ENCODE results near the gene TXLNA. TPM values are rescaled to one million over a fixed set of nuclear protein-coding genes. Genes with fewer than 3 reads are reported as not detected.
"Not testable (repeated sequence)": the region's sequence is repeated elsewhere in the genome, so short reads cannot be mapped to it uniquely, and the experiment has no call there.

Gene TXLNA
- 100 to 1,000 TPM in 1 of 2 donors, 10 to 100 TPM in 1; 68.4 to 102 TPM for total RNA-seq

DNA sequence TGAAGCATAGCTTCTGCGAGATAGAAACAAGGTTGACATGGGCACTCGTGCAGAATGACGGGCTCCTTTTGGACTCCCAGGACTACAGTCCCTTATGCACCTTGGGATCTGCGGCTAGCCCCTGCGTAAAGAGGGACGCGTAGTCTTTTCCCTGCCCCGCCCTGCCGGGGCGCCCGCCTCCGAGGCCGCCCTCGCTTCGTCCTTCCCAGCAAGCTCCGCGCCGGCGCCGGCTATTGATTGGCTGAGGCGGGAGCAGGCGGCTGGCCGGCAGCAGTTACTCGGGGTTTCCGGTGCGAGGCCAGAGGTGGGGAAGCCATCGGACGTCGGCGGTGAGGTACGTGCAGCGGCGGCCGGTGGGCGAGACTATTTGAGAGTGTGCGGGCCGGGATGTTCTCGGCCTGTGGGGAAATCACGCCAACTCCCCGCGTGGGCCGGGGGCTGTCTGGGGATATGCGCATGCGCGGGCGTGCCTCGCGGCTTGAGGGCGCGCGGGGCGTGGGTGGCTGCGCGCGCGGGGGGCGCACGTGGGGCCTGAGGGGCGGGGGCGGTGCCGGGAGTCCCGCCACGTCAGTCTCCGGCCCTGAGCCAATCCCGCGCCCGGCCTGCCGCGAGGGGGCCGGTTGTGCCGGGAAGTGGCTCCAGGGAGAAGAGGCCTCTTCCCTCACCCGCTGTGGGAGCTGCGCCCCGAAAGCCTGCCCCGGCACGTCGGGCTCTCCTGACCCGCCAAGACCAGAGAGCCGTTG, at the start of gene TXLNA:
TSS of gene TXLNA (plus strand) at position 233 of the 743 bp plus-strand sequence. CDS start 671 bp downstream, outside the sequence.
- Mint-ChIP-seq H3K4me3 (peak within 1 kb of the TSS; percentile 96), H3K9me3 (no peaks in the 10 kb centered on the region), H3K36me3 (ENCODE audit: low read depth) (peaks cover 58% of the 10 kb centered on the region), H3K4me1 (peaks cover 17% of the 10 kb centered on the region), H3K27ac (peak within 1 kb of the TSS; percentile 97), H3K27me3 (no peaks in the 10 kb centered on the region)
- peak; percentile 90 for ATAC-seq (replicated peaks)

DNA sequence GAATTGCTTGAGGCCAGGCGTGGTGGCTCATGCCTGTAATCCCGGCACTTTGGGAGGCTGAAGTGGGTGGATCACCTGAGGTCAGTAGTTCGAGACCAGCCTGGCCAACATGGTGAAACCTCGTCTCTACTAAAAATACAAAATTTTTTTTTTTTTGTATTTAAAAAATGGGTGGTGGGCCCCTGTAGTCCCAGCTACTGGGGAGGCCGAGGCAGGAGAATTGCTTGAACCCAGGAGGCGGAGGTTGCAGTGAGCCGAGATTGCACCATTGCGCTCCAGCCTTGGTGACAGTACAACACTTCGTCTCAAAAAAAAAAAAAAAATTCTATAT, 45.6 kb upstream of the TXLNA start:
- not testable (repeated sequence) for H3K27ac Mint-ChIP-seq; ATAC-seq (replicated peaks); H3K27me3 Mint-ChIP-seq; H3K9me3 Mint-ChIP-seq; H3K4me3 Mint-ChIP-seq
- Mint-ChIP-seq H3K36me3 (ENCODE audit: low read depth) (peaks cover 64% of the 10 kb centered on the region), H3K4me1 (peaks cover 14% of the 10 kb centered on the region)

DNA sequence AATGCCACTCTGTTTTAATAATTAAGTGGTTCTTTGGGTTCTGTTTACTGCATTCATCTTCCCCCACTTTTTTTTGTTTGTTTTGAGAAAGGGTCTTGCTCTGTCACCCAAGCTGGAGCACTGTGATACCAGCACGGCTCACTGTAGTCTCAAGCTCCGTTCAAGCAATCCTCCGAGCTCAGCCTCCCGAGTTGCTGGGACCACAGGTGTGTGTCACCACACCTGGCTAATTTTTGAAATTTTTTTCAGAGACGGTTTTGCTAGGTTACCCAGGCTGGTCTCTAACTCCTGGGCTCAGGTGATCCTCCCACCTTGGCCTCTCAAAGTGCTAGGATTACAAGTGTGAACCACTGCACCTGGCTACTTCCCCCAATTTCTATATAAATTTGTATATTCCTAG, 42.4 kb upstream of the TXLNA start:
- Mint-ChIP-seq H3K9me3 (no peaks in the 10 kb centered on the region), H3K4me3 (no peak overlapping the region), H3K4me1 (peaks cover 28% of the 10 kb centered on the region), H3K27me3 (no peaks in the 10 kb centered on the region), H3K36me3 (ENCODE audit: low read depth) (peaks cover 49% of the 10 kb centered on the region), H3K27ac (peak overlapping the region; percentile 34)
- ATAC-seq (replicated peaks), result no peak

DNA sequence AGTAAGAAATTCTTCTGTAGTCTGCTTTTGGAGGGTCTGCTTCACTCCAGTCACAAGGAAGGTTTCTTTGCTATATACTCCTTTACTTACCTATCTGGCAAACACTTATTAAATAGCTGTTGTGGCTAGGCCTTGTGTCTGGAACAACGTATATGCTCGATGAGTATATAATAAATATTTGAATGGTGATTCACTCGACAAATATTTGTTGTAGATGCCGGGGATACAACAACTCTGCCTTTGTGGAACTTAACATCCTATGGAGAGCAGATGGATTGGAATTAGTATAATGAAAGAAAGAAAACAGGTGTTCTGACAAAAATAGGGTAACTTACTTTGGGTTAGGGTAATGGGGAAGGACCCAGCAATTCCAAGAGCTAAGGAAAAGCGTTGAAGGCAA, 40.5 kb upstream of the TXLNA start:
- Mint-ChIP-seq H3K4me3 (no peak overlapping the region), H3K27ac (peak overlapping the region; percentile 34), H3K36me3 (ENCODE audit: low read depth) (peaks cover 41% of the 10 kb centered on the region), H3K9me3 (no peaks in the 10 kb centered on the region), H3K27me3 (no peaks in the 10 kb centered on the region), H3K4me1 (peaks cover 34% of the 10 kb centered on the region)
- ATAC-seq (replicated peaks), result no peak

DNA sequence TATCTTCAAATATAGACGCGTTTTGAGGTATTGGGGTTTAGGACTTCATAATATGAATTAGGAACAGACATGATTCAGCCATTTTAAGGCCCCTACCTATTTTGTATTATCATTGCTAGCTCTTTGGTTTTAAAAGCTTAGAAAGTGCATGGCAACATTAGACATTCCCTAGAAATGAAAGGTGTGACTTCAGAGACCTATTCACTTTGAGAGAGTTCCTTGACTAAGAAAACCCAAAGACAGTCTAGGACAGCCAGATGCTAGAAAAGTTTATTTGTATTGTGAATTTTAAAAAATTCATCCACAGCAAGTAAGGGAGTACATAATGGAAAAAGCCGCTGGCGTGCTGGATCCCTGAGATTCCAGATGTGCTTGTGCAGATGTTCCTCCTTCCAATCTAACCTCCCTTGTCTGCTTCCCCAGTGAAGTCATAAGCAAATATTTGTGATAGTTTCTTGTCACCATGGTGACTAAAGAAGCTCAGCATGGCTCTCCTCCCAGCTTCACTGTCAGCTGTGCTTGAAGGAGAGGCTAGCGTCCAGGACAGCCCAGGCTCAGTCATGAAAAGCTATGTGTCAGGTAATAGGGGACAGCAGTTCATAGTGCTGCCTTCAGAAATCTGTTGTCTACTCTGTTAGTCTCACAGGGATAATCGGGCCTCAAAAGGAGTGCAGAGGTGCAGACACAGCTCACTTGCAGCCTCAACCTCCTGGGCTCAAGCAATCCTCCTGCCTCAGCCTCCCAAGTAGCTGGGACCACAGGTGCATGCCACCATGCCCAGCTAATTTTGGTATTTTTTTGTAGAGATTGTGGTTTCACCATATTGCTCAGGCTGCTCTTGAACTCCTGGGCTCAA, 36.8 kb upstream of the TXLNA start:
- no peaks in the 10 kb centered on the region for H3K27me3 Mint-ChIP-seq
- peaks cover 32% of the 10 kb centered on the region for H3K4me1 Mint-ChIP-seq
- no peak for ATAC-seq (replicated peaks)
- peaks cover 29% of the 10 kb centered on the region for H3K36me3 Mint-ChIP-seq (ENCODE audit: low read depth)
- H3K4me3 Mint-ChIP-seq, result no peak overlapping the region
- H3K27ac Mint-ChIP-seq, result no peak overlapping the region
- H3K9me3 Mint-ChIP-seq, result no peaks in the 10 kb centered on the region

DNA sequence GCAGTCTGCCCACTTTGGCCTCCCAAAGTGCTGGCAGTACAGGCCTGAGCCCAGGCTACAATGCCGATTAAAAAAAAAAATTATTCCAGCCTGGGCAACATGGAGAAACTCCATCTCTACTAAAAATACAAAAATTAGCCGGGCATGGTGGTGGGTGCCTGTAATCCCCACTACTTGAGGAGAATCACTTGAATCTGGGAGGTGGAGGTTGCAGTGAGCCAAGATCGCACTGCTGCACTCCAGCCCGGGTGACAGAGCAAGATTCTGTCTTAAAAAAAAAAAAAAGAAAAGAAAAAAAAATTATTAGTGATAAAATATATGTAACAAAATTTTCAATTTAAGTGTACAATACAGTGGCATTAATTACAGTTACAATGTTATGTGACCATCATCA, 36.2 kb upstream of the TXLNA start:
- not testable (repeated sequence) for H3K9me3 Mint-ChIP-seq; H3K27ac Mint-ChIP-seq; H3K27me3 Mint-ChIP-seq; H3K4me3 Mint-ChIP-seq; ATAC-seq (replicated peaks)
- H3K4me1 Mint-ChIP-seq, result peaks cover 28% of the 10 kb centered on the region
- peaks cover 29% of the 10 kb centered on the region for H3K36me3 Mint-ChIP-seq (ENCODE audit: low read depth)

DNA sequence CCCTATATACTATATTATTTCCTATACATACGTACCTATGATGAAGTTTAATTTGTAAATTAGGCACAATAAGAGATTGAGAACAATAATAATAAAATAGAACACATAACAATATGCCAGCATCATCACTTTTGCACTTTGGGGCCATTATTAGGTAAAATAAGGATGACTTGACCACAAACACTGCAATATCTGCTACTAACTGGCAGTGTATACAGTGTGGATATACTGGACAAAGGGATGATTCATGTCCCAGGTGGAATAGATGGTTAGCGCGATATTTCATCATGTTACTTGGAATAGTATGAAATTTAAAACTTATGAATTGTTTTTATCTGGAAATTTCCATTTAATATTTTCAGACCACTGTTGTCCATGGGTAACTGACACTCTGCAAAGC, 35.4 kb upstream of the TXLNA start:
- Mint-ChIP-seq H3K4me1 (peaks cover 23% of the 10 kb centered on the region), H3K9me3 (no peaks in the 10 kb centered on the region), H3K36me3 (ENCODE audit: low read depth) (peaks cover 36% of the 10 kb centered on the region), H3K27me3 (no peaks in the 10 kb centered on the region), H3K27ac (no peak overlapping the region), H3K4me3 (peak overlapping the region; percentile 68)
- no peak for ATAC-seq (replicated peaks)

DNA sequence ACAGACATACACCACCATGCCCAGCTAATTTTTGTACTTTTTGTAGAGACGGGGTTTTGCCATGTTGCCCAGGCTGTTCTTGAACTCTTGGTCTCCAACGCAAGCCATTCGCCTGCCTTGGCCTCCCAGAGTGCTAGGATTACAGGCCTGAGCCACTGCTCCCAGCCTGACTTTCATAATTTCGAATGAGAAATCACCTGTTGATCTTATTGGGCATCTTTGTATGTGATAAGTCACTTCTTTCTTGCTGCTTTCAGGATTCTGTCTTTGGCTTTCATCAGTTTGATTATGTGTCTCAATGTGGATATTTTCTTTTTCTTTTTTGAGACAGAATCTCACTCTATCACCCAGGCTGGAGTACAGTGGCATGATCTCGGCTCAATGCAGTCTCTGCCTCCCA, 31.7 kb upstream of the TXLNA start:
- H3K27me3 Mint-ChIP-seq; ATAC-seq (replicated peaks); H3K27ac Mint-ChIP-seq; H3K4me3 Mint-ChIP-seq; H3K9me3 Mint-ChIP-seq; H3K4me1 Mint-ChIP-seq: not testable (repeated sequence)
- peaks cover 34% of the 10 kb centered on the region for H3K36me3 Mint-ChIP-seq (ENCODE audit: low read depth)

DNA sequence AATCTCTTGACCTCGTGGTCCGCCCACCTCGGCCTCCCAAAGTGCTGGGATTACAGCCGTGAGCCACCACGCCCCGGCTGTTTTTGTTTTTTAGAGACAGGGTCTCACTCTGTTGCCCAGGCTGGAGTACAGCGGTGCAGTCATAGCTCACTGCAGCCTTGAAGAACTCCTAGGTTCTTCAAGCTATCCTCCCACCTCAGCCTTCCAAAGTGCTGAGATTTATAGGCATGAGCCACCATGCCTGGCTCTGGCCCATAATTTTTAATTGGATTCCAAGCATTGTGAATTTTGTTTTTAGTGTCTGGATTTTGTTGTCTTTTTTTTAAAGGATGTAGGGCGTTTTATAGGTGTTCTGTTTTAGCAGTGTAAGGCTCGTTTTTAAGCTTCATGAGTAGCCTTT, 28.6 kb upstream of the TXLNA start:
- Mint-ChIP-seq H3K27me3 (no peaks in the 10 kb centered on the region), H3K4me1 (peaks cover under 1% of the 10 kb centered on the region), H3K9me3 (no peaks in the 10 kb centered on the region), H3K36me3 (ENCODE audit: low read depth) (peaks cover 48% of the 10 kb centered on the region), H3K27ac (peak overlapping the region; percentile 28), H3K4me3 (no peak overlapping the region)
- no peak for ATAC-seq (replicated peaks)

DNA sequence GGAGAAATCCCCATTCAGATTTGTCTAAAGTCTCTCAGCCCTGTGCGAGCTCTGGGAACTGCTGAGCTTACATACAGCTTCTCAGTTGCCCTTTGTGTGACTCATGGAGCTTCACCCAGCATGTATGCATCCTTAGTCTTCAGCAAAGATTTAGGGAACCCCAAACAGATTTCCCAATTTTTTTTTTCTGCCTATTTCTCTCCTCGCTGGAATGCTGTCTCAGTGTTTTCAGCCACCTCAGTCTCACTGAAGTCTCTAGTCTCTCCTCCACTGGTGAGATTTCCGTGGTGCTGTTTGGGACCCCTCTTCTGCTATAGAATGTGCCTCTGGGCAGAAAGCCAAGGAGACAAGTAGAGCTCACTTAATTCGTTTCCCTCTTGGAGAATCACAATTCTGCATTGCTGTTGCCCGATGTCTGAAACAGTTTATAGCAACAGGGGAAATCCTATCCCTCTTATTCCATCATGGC, 28.1 kb upstream of the TXLNA start:
- no peaks in the 10 kb centered on the region for H3K27me3 Mint-ChIP-seq
- H3K9me3 Mint-ChIP-seq, result no peaks in the 10 kb centered on the region
- H3K4me3 Mint-ChIP-seq, result no peak overlapping the region
- ATAC-seq (replicated peaks), result no peak
- peak overlapping the region; percentile 28 for H3K27ac Mint-ChIP-seq
- H3K4me1 Mint-ChIP-seq, result peaks cover 5% of the 10 kb centered on the region
- peaks cover 53% of the 10 kb centered on the region for H3K36me3 Mint-ChIP-seq (ENCODE audit: low read depth)

DNA sequence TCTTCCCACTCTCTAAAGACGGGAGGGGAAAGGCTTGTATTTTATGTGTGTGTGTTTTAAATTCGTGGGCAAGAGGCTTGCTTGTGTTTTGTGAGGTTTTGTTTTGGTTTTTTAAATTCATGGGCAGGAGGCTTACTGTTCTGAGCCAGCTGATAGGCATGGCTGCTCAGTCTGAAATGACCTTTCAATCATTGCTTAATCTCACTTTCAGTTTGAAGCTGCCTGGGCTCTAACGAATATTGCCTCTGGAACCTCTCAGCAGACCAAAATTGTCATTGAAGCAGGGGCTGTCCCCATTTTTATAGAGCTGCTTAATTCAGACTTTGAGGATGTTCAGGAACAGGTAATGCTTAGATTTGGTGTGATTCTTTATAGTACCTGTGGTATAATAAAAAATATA, 20.3 kb upstream of the TXLNA start:
- no peaks in the 10 kb centered on the region for H3K9me3 Mint-ChIP-seq
- H3K27ac Mint-ChIP-seq, result peak overlapping the region; percentile 10
- peaks cover 98% of the 10 kb centered on the region for H3K36me3 Mint-ChIP-seq (ENCODE audit: low read depth)
- peak; percentile 43 for ATAC-seq (replicated peaks)
- H3K4me3 Mint-ChIP-seq, result no peak overlapping the region
- peaks cover 5% of the 10 kb centered on the region for H3K4me1 Mint-ChIP-seq
- no peaks in the 10 kb centered on the region for H3K27me3 Mint-ChIP-seq

DNA sequence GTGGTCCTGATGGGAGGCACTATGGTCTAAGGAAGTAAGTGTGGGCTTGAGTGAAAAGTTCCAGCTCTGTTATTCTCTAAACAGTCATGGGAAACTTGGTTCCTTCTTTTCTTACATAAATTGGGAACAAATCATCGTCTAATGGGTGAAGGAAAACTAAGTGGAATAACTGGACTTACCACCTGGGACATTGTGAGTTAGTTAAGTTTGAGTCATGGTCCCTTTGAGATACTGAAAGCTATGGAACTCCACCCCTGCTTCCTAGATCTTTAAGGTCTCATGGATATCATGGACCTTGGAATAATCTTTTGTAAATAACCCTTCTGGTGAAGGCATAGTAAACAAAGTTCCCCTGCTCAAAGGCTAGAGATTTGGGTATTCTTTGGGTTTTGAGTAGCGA, 16.1 kb upstream of the TXLNA start:
- Mint-ChIP-seq H3K9me3 (no peaks in the 10 kb centered on the region), H3K4me1 (no peaks in the 10 kb centered on the region), H3K27me3 (no peaks in the 10 kb centered on the region), H3K4me3 (no peak overlapping the region), H3K36me3 (ENCODE audit: low read depth) (peaks cover 99% of the 10 kb centered on the region), H3K27ac (no peak overlapping the region)
- ATAC-seq (replicated peaks), result no peak

DNA sequence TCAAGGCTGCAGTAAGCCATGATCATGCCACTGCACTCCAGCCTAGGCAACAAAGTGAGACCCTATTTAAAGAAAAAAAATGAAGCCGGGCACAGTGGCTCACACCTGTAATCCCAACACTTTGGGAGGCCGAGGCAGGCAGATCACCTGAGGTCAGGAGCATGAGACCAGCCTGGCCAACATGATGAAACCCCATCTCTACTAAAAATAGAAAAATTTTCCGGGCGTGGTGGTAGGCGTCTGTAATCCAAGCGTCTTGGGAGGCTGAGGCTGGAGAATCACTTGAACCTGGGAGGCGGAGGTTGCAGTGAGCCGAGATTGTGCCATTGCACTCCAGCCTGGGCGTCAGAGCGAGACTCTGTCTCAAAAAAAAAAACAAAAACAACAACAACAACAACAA, 13.8 kb upstream of the TXLNA start:
- H3K27me3 Mint-ChIP-seq; H3K9me3 Mint-ChIP-seq; H3K4me3 Mint-ChIP-seq; H3K27ac Mint-ChIP-seq; ATAC-seq (replicated peaks); H3K4me1 Mint-ChIP-seq: not testable (repeated sequence)
- peaks cover 97% of the 10 kb centered on the region for H3K36me3 Mint-ChIP-seq (ENCODE audit: low read depth)

DNA sequence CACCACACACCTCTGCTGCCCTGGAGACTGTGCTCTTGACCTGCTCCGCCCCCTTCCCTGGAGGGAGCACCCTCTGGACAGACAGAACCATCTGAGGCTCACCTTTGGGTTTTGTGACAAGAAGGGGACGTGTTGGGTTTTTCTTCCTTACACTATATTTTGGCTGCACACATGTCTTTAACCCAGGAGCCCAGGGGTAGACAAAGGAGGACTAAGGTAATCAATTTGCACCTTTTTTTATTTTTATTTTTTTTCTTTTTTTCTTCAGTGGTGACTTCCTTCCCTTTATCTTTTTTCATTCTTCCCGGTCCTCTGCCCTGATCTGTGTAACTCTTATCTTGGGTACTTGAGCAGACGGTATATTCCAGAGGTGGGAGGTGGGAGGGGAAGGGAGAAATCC, 8.5 kb upstream of the TXLNA start:
- Mint-ChIP-seq H3K4me3 (no peak overlapping the region), H3K4me1 (peaks cover 11% of the 10 kb centered on the region), H3K36me3 (ENCODE audit: low read depth) (peaks cover 79% of the 10 kb centered on the region), H3K27me3 (no peaks in the 10 kb centered on the region), H3K9me3 (no peaks in the 10 kb centered on the region), H3K27ac (peak overlapping the region; percentile 46)
- ATAC-seq (replicated peaks), result no peak
